Esophagus muscularis mucosa (tissue), 4 donors: ENCODE data around the gene N4BP3. TPM values are rescaled to one million over a fixed set of nuclear protein-coding genes. Genes with fewer than 3 reads are reported as not detected.
"Not testable (repeated sequence)": the region's sequence is repeated elsewhere in the genome, so short reads cannot be mapped to it uniquely, and the experiment has no call there.

Source experiments
- DNase-seq: peaks from one replicate; pipeline ENCODE4 v3.0.0-alpha.2; 2017; ENCODE audit errors: extremely low spot score
- H3K27ac ChIP-seq, 4 donors: fragments of 200-600 bp; sonication (generic); replicated peaks in 1 of 4; 1 replicate in 3 of 4; 2 replicates in 1 of 4; pipeline ENCODE4 v1.5.1; 2016 to 2019; ENCODE audit warnings: mild to moderate bottlenecking in 1 of 4
- H3K27me3 ChIP-seq, 4 donors: fragments of 200-600 bp; sonication (generic); one replicate each; pipeline versions ENCODE4 v1.5.1 to v1.6.0; 2016 to 2019
- H3K36me3 ChIP-seq, 4 donors: fragments of 200-600 bp; sonication (generic); one replicate each; pipeline ENCODE4 v1.5.1; 2016 to 2019
- H3K4me1 ChIP-seq, 4 donors: fragments of 200-600 bp; sonication (generic); one replicate each; pipeline ENCODE4 v1.5.1; 2016 to 2019
- H3K4me3 ChIP-seq, 4 donors: fragments of 200-600 bp; sonication (generic); 1 replicate in 2 of 4; 2 replicates in 2 of 4; pipeline ENCODE4 v1.5.1; 2016 to 2019; ENCODE audit warnings: mild to moderate bottlenecking in 4 of 4, moderate library complexity in 1 of 4
- H3K9me3 ChIP-seq, 4 donors: fragments of 200-600 bp; sonication (generic); 1 replicate in 3 of 4; 2 replicates in 1 of 4; pipeline ENCODE4 v1.5.1; 2016 to 2019
- EP300 ChIP-seq: sonication (generic); formaldehyde crosslinking; IDR thresholded peaks from one replicate; pipeline ENCODE4 v1.6.1; 2017; ENCODE audit warnings: antibody characterized with exemption
- POLR2A ChIP-seq: fragments of 450-650 bp; IDR thresholded peaks from one replicate; pipeline ENCODE4 v1.6.1; 2017; ENCODE audit warnings: antibody characterized with exemption, moderate library complexity, mild to moderate bottlenecking, low read depth
- POLR2AphosphoS5 ChIP-seq, 2 donors: sonication (generic); formaldehyde crosslinking; IDR thresholded peaks; one replicate each; pipeline ENCODE4 v1.6.1; 2017; ENCODE audit warnings: antibody characterized with exemption in 2 of 2
- WGBS: methylation state at CpG from one replicate; pipeline ENCODE4 v1.1.5; 2018; 5-methylcytosine and 5-hydroxymethylcytosine counted together
- intact Hi-C: fragments of 100-400 bp; cut with DNase I; formaldehyde crosslinking; loops from one replicate; pipeline ENCODE4 v1.15.1; 2023
- total RNA-seq, 4 donors: library from RNA; depleted of rRNA; stranded (reverse); fragments of >200 nt; gene quantifications; one replicate each; pipeline versions ENCODE4 v1.1.0 to v1.2.1, GENCODE V29; 2016
- TF ChIP-seq, protein P1 (sequence below), 3 experiments: fragments of 200-600 bp in 2 of 3; fragments of 450-650 bp in 1 of 3; sonication (generic) in 2 of 3; IDR thresholded peaks; one replicate each; pipeline ENCODE4 v1.5.1; 2017 to 2019; ENCODE audit warnings: antibody characterized with exemption in 3 of 3, mild to moderate bottlenecking in 2 of 3, moderate library complexity in 1 of 3

The N4BP3 gene
- total RNA-seq, 4 donors from 2014 or later, result 1.7 to 4.3 (median 2.2) TPM

DNA sequence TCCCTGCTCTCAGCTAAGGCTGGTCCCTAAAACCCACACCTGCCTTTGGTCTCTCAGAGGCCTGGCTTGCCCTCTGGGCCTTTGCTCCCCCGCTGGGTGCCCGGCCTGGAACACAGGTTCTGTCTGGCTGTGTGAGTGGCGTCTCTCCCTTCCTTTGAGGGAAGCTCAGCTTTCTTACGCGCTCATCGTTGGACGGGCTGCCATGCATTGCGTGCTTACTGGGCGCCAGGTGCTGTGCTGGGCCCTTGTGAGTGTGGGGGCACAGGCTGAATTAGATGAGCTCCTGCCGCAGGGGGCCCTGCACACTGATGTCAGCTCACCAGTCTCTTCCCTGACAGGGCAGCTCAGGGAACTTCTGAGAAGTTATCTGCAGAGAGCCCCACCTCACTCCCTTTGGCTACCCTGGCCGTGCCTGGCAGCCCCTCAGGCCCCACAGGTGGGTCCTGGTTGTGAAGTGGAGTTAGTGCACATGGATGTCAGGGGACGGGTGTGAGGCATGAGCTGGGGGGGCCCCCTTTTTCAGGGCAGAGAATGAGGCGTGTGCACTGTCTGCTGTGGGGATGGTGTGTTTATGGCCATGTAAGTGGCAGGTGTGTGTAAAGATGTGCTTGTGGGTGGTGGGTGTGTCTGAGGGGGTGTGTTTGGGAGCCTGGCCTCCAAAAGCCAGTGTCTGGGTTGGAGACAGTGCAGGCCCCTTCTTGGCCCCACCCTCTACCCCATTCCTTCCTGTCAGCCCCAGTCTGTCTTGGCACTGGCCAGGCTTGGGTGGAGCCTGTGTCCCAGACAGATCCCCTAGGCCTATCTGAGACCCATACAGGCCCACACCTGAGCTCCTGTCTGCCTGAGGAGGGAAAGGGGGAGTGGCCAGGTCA is 10.0 kb downstream of the N4BP3 start:
- Histone ChIP-seq H3K27me3 (peaks cover 0 to 17% (median 0%) of the 10 kb centered on the region in 4 donors), H3K4me1 (peaks cover 24 to 52% (median 36%) of the 10 kb centered on the region in 4 donors), H3K9me3 (no peaks in the 10 kb centered on the region), H3K27ac (no peak overlapping the region), H3K36me3 (no peaks in the 10 kb centered on the region), H3K4me3 (no peak overlapping the region)
- no peak for DNase-seq
- WGBS, result 90% methylated on average over 10 of the region's 13 CpGs
- TF ChIP-seq, protein P1, sequence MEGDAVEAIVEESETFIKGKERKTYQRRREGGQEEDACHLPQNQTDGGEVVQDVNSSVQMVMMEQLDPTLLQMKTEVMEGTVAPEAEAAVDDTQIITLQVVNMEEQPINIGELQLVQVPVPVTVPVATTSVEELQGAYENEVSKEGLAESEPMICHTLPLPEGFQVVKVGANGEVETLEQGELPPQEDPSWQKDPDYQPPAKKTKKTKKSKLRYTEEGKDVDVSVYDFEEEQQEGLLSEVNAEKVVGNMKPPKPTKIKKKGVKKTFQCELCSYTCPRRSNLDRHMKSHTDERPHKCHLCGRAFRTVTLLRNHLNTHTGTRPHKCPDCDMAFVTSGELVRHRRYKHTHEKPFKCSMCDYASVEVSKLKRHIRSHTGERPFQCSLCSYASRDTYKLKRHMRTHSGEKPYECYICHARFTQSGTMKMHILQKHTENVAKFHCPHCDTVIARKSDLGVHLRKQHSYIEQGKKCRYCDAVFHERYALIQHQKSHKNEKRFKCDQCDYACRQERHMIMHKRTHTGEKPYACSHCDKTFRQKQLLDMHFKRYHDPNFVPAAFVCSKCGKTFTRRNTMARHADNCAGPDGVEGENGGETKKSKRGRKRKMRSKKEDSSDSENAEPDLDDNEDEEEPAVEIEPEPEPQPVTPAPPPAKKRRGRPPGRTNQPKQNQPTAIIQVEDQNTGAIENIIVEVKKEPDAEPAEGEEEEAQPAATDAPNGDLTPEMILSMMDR (IDR thresholded peaks at IDR 0.05), result no peak
- TF ChIP-seq EP300, result no peak
- no peak for TF ChIP-seq POLR2A
- no peak for TF ChIP-seq POLR2AphosphoS5 (IDR thresholded peaks at IDR 0.05)
- intact Hi-C loops, result no loop called here

DNA sequence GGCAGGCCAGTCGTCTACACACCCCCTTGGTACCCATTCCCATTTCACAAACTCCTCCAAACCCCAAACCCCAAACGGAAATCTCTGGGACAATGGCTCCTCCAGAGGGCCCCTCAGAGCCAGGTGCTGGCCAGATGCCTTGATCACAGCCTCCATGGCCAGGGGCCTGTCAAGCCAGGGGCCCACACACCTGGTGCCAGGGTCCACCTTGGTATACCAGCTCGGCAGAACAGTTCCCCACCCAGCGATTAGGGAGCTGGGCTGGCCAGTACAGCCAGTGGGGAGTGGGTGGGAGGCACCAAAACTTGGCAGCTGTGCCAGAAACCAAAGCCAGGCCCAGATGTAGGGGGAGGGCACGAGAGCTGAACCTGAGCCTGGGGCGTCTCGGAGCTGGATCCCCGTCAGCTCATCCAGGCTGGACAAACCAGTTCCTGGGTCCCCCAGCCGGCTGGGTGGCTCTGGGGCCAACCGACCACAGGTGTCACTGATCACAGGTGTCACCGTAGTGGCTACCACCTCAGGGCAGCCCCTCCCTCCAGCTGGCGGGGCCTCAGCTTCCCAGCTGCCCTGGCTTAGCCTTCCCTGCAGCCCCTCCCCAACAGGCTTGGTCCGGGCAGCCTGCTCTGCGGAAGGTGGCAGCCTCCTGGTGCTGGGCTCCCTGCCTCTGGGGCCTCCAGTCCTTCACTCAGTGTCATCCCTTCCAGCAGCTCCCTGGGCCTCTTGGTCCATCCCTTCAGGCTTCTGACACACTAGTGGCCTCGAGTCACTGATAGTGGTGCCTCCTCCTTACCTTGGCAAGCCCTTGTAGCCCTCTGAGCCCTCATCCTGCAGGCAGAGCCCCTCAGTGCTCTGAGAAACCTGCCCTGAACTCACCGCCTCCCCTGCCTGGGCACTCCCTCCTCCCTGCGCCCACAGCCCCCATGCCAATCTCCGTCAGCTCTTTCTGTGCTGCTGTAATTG is 10.9 kb downstream of the N4BP3 start:
- H3K27ac ChIP-seq, result no peak overlapping the region
- intact Hi-C loops, result no loop called here
- no peaks in the 10 kb centered on the region for H3K36me3 ChIP-seq
- H3K4me3 ChIP-seq, result no peak overlapping the region
- TF ChIP-seq POLR2A (no peak), EP300 (no peak), POLR2AphosphoS5 (IDR thresholded peaks at IDR 0.05) (no peak)
- TF ChIP-seq, protein P1 (IDR thresholded peaks at IDR 0.05), result no peak
- H3K4me1 ChIP-seq, result peaks cover 24 to 52% (median 36%) of the 10 kb centered on the region in 4 donors
- peaks cover 0 to 11% (median 0%) of the 10 kb centered on the region in 4 donors for H3K27me3 ChIP-seq
- no peaks in the 10 kb centered on the region for H3K9me3 ChIP-seq
- DNase-seq, result no peak
- WGBS, result 87% methylated on average over 12 of the region's 18 CpGs

DNA sequence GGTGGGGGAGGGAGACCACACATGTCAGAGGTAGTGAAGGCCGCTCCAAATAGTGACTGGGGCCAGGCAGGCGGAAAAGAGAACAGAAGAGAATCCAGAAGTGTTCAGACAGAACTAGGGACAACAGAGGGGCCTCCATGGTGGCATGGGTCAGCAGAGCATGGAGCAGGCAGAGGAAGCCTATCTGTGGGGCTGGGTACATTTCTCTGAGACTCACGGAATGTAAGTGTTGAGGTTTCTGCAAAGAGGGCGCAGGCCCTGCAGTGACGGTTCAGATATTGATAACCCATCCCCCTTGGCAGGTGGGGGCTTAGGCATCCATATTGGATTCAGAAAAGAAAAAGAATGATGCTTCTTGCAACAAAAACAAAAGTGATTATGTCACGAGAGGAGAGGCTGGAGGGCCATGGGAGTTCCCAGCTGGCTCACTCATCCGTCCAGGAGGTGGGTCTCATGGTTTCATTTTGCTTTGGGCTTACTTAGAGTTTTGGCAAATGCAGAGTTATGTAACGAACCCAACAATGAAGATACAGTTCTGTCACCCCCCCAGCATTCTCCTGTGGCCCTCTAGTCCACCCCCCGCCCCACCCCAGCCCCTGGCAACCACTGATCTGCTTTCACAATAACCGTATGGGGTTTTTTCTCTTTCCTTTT is 12.0 kb downstream of the N4BP3 start:
- TF ChIP-seq, protein P1 (IDR thresholded peaks at IDR 0.05), result no peak
- no peak for TF ChIP-seq EP300
- TF ChIP-seq POLR2A, result no peak
- TF ChIP-seq POLR2AphosphoS5 (IDR thresholded peaks at IDR 0.05), result no peak

DNA sequence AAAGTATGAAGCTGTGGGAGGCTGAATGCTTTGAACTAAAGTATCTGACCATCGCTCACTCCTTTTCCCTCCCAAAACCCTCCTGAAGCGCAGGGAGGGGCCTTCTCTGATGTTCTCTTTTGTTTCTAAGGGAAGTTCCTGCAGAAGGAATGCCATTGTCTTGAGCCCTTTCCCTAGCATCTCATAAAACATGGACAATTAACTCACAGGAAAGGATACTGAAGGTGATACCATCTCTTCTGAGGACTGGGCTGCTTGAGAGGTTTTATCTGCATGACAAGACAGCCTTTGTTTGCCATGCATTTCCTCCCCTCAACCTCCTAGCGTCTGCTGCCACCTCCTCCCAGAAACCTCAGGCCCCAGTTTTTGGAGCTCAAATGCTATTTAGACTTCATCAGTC is 13.2 kb downstream of the N4BP3 start:
- Histone ChIP-seq H3K27me3 (no peaks in the 10 kb centered on the region), H3K27ac (no peak overlapping the region), H3K9me3 (no peaks in the 10 kb centered on the region), H3K36me3 (no peaks in the 10 kb centered on the region), H3K4me1 (peaks cover 20 to 51% (median 37%) of the 10 kb centered on the region in 4 donors), H3K4me3 (no peak overlapping the region)
- 77% methylated on average over 3 of the region's 3 CpGs for WGBS
- no peak for DNase-seq
- intact Hi-C loops, result no loop called here
- TF ChIP-seq EP300 (no peak), POLR2A (no peak), POLR2AphosphoS5 (IDR thresholded peaks at IDR 0.05) (no peak)
- TF ChIP-seq, protein P1 (IDR thresholded peaks at IDR 0.05), result no peak

More for the DNA sequence above, 12.0 kb downstream of the N4BP3 start:
- no peak for DNase-seq
- Histone ChIP-seq H3K27ac (no peak overlapping the region), H3K27me3 (peaks cover 0 to 1% (median 0%) of the 10 kb centered on the region in 4 donors), H3K4me1 (peaks cover 24 to 60% (median 44%) of the 10 kb centered on the region in 4 donors), H3K9me3 (no peaks in the 10 kb centered on the region), H3K4me3 (no peak overlapping the region), H3K36me3 (no peaks in the 10 kb centered on the region)
- intact Hi-C loops, result no loop called here
- WGBS, result 76% methylated on average over 10 of the region's 10 CpGs

DNA sequence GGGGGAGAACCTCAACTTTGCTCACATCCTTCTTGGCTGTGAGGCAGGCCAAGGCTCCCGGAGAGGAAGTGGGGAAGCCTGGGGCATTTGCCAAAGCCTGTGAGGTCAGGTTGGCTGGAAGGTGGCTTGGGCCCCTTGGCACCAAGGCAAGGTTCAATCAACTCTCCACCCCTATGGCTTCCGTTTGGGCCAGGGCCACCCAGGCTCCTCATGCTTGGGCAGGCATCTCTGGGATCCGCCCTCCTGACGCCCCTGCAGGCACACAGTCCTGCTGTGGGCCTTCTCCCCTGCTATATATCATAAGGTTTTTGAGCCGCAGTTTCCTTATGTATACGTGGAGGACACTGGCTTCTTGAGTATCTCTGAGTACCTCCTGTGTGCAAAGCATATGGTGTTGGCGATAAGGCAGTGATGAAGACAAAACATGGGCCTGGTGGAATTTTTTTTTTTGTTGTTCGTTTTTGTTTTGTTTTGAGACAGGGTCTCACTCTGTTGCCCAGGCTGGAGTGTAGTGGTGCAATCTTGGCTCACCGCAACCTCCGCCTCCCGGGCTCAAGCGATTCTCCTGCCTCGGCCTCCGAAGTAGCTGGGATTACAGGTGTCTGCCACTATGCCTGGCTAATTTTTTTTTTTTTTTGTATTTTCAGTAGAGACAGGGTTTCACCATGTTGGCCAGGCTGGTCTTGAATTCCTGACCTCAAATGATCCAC is 14.1 kb downstream of the N4BP3 start:
- DNase-seq, H3K27ac ChIP-seq, intact Hi-C loops, H3K9me3 ChIP-seq, H3K36me3 ChIP-seq, H3K4me3 ChIP-seq, H3K27me3 ChIP-seq: not testable (repeated sequence)
- 76% methylated on average over 14 of the region's 14 CpGs for WGBS
- peaks cover 20 to 51% (median 36%) of the 10 kb centered on the region in 4 donors for H3K4me1 ChIP-seq
